Tibial artery (tissue), 4 donors: ENCODE results near the gene STPG2.
"Not testable (repeated sequence)": the region's sequence is repeated elsewhere in the genome, so short reads cannot be mapped to it uniquely, and the experiment has no call there.

ENCODE experiments used
- DNase-seq, 2 donors: peaks; one replicate each; pipeline ENCODE4 v3.0.0-alpha.2; 2019
- H3K27ac ChIP-seq, 2 donors: fragments of 200-600 bp; sonication (generic) in 1 of 2; 1 replicate in 1 of 2; 2 replicates in 1 of 2; pipeline ENCODE4 v1.5.1; 2018 to 2019; ENCODE audit warnings: mild to moderate bottlenecking in 1 of 2
- H3K27me3 ChIP-seq, 2 donors: fragments of 200-600 bp; sonication (generic) in 1 of 2; one replicate each; pipeline versions ENCODE4 v1.5.1 to v1.6.0; 2016 to 2019
- H3K36me3 ChIP-seq, 3 donors: fragments of 200-600 bp; sonication (generic) in 2 of 3; one replicate each; pipeline ENCODE4 v1.5.1; 2016 to 2019; ENCODE audit warnings: mild to moderate bottlenecking in 2 of 3
- H3K4me1 ChIP-seq, 4 donors: fragments of 200-600 bp; sonication (generic) in 2 of 4; 1 replicate in 3 of 4; 2 replicates in 1 of 4; pipeline ENCODE4 v1.5.1; 2016 to 2019
- H3K4me3 ChIP-seq, 2 donors: fragments of 200-600 bp; sonication (generic) in 1 of 2; 1 replicate in 1 of 2; 2 replicates in 1 of 2; pipeline ENCODE4 v1.5.1; 2018 to 2019; ENCODE audit warnings: mild to moderate bottlenecking in 2 of 2
- H3K9me3 ChIP-seq, 3 donors: fragments of 200-600 bp; sonication (generic) in 1 of 3; one replicate each; pipeline ENCODE4 v1.5.1; 2016 to 2019
- intact Hi-C: fragments of 100-400 bp; cut with DNase I; formaldehyde crosslinking; loops from one replicate; pipeline ENCODE4 v1.15.0; 2023; ENCODE audit warnings: low total_unique reads
- TF ChIP-seq, protein P1 (sequence below), 2 experiments: fragments of 200-600 bp in 1 of 2; fragments of 450-650 bp in 1 of 2; IDR thresholded peaks; one replicate each; pipeline ENCODE4 v1.5.1; 2017 to 2019; ENCODE audit warnings: antibody characterized with exemption in 2 of 2, mild to moderate bottlenecking in 1 of 2, moderate library complexity in 1 of 2

Gene STPG2

DNA sequence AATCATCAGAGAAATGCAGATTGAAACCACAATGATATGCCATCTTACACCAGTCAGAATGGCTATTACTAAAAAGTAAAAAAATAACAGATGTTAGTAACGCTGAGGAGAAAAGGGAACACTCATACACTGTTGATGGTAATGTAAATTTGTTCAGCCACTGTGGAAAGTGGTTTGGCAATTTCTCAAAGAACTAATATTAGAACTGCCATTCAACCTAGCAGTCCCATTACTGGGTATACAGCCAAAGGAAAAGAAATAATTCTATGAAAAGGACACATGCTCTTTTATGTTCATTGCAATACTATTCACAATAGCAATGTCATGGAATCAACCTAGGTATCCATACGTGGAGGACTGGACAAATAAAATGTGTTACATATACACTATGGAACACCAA lies 566.3 kb downstream of the STPG2 start:
- H3K27me3 ChIP-seq: no peaks in the 10 kb centered on the region
- H3K27ac ChIP-seq: no peak overlapping the region
- DNase-seq: no peak
- H3K4me3 ChIP-seq: no peak overlapping the region
- no peaks in the 10 kb centered on the region for H3K4me1 ChIP-seq
- intact Hi-C loops: no loop called here
- TF ChIP-seq, protein P1, sequence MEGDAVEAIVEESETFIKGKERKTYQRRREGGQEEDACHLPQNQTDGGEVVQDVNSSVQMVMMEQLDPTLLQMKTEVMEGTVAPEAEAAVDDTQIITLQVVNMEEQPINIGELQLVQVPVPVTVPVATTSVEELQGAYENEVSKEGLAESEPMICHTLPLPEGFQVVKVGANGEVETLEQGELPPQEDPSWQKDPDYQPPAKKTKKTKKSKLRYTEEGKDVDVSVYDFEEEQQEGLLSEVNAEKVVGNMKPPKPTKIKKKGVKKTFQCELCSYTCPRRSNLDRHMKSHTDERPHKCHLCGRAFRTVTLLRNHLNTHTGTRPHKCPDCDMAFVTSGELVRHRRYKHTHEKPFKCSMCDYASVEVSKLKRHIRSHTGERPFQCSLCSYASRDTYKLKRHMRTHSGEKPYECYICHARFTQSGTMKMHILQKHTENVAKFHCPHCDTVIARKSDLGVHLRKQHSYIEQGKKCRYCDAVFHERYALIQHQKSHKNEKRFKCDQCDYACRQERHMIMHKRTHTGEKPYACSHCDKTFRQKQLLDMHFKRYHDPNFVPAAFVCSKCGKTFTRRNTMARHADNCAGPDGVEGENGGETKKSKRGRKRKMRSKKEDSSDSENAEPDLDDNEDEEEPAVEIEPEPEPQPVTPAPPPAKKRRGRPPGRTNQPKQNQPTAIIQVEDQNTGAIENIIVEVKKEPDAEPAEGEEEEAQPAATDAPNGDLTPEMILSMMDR (IDR thresholded peaks at IDR 0.05): no peak
- no peaks in the 10 kb centered on the region for H3K9me3 ChIP-seq
- no peaks in the 10 kb centered on the region for H3K36me3 ChIP-seq

DNA sequence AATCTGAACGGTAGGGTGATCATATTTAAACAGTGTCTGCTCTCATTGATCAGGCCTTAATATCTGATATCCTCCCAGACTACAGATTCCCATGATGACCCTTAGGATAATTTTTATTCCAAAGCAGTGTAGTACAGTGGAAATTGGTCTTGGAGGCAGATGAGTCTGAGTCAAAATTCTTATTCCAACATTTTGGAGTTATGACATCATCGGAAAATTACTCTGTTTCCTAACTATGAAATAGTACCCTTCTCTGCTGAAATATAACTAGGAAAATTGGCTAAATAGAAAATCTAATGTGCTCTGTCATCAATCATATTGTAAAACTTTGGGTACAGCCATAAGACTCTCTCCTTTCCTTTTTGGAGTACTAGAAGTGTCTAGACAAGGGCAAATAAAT lies 583.3 kb downstream of the STPG2 start:
- H3K4me1 ChIP-seq: no peaks in the 10 kb centered on the region
- no peaks in the 10 kb centered on the region for H3K27me3 ChIP-seq
- no peak for DNase-seq
- H3K27ac ChIP-seq: no peak overlapping the region
- intact Hi-C loops: no loop called here
- H3K36me3 ChIP-seq: no peaks in the 10 kb centered on the region
- H3K4me3 ChIP-seq: no peak overlapping the region
- no peaks in the 10 kb centered on the region for H3K9me3 ChIP-seq
- TF ChIP-seq, protein P1 (IDR thresholded peaks at IDR 0.05): no peak

DNA sequence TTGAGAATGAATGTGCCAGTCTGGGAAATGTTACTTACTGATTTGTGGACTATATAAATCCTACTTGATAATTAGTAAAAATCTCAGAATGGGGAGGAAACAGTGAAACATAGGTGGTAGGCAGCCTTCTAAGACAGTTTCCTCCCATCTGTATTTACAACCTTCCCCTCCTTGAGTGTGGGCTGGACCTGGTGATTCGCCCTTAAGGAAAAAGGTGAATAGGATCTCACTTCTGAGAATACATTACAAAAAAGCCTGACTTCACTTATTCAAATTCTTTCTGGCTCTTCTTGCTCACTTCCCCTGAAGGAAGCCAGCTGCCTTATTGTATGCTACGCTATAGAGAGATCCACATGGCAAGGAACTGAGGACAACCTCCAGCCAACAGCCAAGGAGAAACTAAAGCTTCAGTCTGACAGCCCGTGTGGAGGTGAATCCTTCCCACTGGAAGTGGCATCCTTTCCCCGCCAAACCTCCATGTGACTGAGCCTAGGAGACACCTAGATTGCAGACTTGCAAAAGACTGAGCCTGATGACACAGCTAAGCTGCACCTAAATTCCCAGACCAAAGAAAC lies 585.0 kb downstream of the STPG2 start:
- intact Hi-C loops: no loop called here
- Histone ChIP-seq H3K4me3 (no peak overlapping the region), H3K27me3 (no peaks in the 10 kb centered on the region), H3K9me3 (no peaks in the 10 kb centered on the region), H3K4me1 (no peaks in the 10 kb centered on the region), H3K27ac (no peak overlapping the region), H3K36me3 (no peaks in the 10 kb centered on the region)
- TF ChIP-seq, protein P1 (IDR thresholded peaks at IDR 0.05): no peak
- no peak for DNase-seq

DNA sequence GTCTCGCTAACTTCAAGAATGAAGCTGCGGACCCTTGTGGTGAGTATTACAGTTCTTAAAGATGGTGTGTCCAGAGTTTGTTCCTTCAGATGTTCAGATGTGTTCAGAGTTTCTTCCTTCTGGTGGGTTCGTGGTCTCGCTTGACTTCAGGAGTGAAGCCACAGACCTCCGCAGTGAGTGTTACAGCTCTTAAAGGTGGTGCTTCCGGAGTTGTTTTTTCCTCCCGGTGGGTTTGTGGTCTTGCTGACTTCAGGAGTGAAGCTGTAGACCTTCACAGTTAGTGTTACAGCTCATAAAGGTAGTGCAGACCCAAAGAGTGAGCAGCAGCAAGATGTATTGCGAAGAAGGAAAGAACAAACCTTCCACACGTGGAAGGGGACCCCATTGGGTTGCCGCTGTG lies 592.6 kb downstream of the STPG2 start:
- H3K4me3 ChIP-seq, intact Hi-C loops: not testable (repeated sequence)

DNA sequence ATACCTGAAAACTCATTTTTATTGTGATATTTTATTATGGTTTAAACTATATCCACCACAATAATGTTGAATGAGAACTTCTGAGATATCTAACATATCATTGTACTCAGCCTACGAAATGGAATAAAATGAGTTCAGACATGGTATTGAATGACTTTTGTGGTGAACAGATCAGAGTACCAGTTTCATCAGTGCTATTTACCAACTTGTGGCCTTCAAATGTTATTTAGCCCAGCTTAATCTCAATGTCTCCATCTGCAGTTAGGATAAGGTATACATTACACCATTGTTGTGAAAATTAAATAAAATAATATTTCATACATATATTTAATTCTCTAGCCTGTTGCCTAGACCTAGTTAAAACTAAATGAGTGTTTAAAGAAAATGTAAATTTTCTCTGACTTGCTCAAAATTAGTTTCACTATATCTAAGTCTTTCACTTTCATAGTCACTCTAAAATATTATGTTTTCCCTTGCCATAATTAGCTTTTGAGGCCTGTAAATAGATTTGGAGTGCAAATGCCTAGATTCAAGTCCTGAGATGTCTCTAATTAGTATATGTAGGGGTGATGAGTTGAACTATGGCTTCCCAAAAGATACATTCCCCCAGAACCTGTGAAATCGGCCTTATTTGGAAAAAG lies 594.2 kb downstream of the STPG2 start:
- intact Hi-C loops: no loop called here

More for the DNA sequence above, 592.6 kb downstream of the STPG2 start:
- DNase-seq, H3K36me3 ChIP-seq, H3K9me3 ChIP-seq, H3K27me3 ChIP-seq, H3K4me1 ChIP-seq, H3K27ac ChIP-seq: not testable (repeated sequence)

DNA sequence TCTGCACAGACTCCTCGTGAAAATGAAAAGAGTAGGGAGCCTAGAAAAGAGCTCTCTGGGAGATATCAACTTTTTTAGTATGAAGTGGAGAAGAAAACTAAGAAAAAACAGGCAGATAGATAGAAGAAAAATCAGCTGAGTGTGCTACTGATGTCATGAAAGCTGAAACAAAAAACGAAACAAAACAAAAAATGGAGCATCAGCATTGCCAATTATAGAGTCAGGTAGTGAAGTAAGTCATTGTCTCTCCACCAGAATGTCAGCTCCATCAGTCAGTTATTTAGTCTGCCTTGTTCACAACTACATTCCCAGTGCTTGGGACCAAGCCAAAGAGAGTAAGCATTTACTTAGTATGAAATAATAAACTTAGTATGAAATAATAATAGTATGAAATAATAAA lies 595.1 kb downstream of the STPG2 start:
- TF ChIP-seq, protein P1 (IDR thresholded peaks at IDR 0.05): no peak
- Histone ChIP-seq H3K27ac (no peak overlapping the region), H3K4me1 (no peaks in the 10 kb centered on the region), H3K4me3 (no peak overlapping the region), H3K9me3 (no peaks in the 10 kb centered on the region), H3K36me3 (no peaks in the 10 kb centered on the region), H3K27me3 (no peaks in the 10 kb centered on the region)
- no peak for DNase-seq
- intact Hi-C loops: no loop called here

More for the DNA sequence above, 594.2 kb downstream of the STPG2 start:
- TF ChIP-seq, protein P1 (IDR thresholded peaks at IDR 0.05): no peak
- H3K36me3 ChIP-seq: no peaks in the 10 kb centered on the region
- H3K4me3 ChIP-seq: no peak overlapping the region
- no peaks in the 10 kb centered on the region for H3K27me3 ChIP-seq
- H3K9me3 ChIP-seq: no peaks in the 10 kb centered on the region
- H3K4me1 ChIP-seq: no peaks in the 10 kb centered on the region
- no peak for DNase-seq
- no peak overlapping the region for H3K27ac ChIP-seq
